Fibroblast of skin of right quadriceps (primary cell): ENCODE measurements around the gene ACTR1B.
"Not testable (repeated sequence)": the region's sequence is repeated elsewhere in the genome, so short reads cannot be mapped to it uniquely, and the experiment has no call there.

Source experiments
- DNase-seq: peaks from one replicate; pipeline ENCODE4 v3.0.0-alpha.2; 2013

ACTR1B gene

DNA sequence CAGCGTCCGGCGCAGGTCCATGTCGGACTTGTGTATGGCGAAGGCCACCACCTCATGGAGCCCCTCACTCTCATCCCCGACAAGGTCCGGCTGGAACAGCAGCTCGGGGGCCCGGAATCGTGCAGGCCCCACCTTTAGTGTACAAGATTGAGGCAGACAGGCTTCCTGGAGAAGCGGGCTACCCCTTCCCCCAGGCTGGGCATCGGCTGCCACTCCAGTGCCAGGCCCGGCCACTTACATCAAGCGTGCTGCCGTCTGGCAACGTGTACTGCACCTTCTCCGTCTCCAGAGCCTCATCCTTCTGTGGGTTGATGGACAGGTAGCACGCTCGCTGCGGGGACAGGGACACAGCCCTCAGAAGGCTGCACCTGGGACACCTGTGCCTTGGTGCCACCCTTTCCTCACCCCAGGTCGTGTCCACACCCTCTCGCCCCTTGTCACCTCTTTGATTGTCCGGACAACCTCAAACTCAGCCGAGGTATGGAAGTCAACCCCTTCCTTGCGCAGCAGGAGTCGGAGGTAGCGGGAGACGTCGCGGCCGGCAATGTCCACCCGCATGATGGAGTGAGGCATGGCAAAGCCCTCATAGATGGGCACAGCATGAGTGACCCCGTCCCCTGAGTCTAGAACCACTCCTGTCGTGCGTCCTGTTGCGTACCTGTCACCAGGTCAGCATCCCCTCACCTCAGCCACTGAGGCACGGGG, 5.7 kb downstream of the ACTR1B start:
- DNase-seq = no peak

DNA sequence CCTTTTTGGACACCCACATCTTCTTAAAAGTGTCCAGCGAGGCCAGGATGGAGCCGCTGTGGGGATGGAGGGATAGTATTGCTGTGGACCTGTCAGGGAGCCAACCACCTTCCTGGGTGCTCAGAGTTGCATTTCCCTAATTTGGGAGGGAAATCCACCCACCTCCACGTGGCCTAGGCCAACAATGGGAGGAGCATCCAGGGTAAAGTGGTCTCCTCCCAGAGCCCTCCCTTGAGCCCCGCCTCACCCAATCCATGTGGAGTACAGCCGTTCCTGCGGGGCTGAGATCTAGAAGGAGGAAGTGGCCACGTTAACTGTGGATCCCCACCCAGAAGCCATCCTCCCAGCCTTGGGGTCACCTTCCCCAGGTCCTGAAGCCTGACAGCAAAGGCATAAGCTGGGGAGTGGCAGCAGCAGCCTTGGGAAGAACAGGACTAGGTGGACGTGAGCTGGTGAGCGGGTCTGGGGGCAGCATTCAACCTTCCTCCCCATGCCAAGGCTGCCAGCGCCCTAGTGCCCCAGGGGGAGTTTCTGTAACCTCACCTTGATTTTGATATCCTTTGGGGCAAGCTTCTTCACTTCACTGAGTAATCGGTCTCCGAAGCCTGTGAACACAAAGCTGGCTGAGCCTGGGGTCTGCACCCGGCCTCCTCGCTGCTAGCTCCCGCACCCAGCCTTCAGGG, 6.8 kb downstream of the ACTR1B start:
- DNase-seq = no peak

DNA sequence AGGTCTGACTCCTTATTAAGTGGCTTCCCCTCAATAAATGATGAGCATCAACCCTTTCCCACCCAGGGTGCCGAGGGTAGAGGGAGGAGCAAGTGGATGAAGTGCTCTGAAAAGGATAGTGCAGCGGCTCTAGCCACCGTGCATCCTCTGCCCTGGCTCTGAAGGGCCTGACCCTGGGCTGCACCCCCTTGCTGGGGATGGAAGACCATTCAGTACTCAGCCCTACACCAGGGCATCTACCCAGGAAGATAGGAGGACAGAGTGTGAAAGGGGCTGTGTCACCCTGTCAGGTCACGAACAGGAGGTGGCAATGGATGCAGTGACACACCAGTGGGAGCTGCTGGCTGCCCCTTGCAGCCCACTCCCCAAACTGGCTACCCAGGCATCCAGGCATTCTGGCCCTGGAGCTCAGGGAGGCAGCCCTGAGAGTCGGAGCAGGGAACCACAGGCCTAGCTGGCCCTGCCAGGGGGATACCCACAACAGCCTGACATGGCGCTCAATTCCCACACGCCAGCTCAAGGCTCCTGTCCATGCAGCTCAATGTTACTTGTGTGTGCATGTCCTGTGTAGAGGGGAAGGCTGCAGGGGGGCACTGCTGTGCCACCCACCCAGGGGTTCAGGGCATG, 7.6 kb downstream of the ACTR1B start:
- DNase-seq = no peak

DNA sequence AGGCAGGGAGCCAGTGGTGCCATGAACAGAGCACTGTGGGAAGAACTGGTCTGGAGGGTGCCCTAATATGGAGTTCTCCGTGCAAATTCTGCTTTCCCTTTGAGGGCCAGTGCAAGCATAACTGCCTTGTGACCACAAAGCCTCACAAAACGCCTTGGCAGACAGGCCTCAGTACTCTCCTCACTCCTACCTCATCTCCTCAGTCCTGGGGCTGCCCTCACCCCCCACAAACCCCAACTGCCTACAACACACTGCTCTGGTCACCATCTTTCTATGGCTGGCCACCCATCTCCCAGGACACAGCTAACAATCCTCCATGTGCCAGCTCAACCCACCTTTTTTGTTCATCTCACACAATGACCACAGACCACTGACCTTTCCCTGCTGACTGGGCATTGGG, 9.1 kb downstream of the ACTR1B start:
- DNase-seq = no peak

DNA sequence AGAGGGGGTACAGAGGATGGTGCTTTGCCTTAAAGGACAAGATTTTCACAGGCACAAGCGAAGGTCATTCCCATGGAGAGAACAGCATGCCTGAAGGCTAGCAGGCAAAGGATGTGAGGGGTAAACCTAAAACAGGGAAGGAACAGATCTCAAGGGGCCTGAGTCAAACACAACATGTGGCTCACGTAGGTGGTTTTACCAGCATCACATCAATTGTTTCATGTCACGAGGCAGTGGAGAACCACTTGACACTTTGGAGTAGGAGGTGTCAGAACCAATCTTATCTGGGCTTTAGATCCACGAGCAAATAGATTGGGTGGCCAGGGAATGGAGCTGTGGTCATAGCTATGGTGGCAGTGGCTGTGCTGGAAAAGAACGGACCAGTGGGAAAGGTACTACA, 9.5 kb downstream of the ACTR1B start:
- DNase-seq = no peak

DNA sequence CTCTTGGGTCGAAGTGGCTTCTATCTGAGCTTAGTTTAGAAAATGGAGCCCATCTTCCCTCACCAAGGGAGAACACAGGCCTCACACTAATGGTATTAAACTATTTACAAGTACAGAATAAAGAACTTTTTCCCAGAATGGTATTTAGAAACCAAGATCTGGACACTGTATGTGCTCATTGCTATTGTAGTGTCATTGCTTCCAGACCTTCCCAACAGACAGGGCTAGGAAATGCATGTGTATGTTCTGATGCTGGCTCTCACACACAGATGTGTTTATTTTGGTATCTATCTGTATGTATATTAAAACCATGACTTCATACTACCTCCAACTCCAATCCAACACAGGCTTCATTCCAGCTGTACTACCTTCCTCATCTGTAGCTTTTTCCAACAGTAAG, 10.0 kb downstream of the ACTR1B start:
- DNase-seq = no peak

DNA sequence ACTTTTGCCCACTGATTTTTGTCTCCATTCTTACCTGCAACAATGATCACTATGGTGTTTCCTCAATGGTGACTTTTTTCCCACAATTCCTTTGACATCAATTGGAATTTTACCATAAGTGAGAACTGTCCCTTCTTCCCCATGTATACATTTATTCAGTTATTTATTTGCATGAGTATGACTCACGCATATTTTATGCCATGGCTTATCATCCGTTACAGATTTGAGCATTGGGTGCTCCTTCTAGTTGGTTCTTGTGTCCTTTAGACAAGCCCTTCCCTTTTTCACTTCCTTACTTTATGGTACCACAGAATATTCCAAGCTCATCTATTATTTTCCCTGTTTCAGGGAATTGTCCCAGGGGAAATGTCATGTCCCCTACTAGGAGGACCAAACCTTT, 10.4 kb downstream of the ACTR1B start:
- no peak for DNase-seq

DNA sequence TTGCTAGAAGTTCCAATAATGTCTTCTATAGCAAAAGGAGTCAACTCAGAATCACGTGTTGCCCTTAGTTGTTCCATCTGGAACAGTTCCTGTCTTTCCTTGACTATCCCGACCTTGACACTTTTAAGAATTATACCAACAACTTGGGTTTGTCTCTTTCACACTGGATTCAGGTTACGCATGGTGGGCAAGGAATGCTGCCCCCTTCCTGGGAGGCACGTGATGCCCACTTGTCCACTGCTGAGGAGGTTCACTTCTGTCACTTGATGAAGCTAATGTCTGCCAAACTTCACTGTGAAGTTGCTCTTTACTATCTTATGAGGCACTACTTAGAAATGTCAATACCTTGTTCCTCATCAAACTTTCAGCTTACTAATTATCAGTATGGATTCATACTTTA, 12.7 kb downstream of the ACTR1B start:
- no peak for DNase-seq

DNA sequence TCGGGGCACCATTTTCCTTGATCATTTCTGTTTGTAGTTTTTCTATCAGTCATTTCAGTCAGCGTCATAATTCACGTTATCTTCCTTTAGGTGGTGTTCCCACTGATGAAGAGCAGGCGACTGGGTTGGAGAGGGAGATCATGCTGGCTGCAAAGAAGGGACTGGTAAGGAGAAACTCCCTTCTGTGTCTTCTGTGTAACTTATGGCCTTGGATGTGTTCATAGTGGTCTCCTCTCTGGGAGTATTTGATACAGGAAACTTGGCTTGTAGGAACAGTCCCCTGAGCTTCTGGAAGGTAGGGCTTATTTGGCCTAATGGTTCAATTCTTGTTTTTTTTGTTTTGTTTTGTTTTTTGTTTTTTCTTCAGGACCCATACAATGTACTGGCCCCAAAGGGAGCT, 16.9 kb downstream of the ACTR1B start:
- no peak for DNase-seq

DNA sequence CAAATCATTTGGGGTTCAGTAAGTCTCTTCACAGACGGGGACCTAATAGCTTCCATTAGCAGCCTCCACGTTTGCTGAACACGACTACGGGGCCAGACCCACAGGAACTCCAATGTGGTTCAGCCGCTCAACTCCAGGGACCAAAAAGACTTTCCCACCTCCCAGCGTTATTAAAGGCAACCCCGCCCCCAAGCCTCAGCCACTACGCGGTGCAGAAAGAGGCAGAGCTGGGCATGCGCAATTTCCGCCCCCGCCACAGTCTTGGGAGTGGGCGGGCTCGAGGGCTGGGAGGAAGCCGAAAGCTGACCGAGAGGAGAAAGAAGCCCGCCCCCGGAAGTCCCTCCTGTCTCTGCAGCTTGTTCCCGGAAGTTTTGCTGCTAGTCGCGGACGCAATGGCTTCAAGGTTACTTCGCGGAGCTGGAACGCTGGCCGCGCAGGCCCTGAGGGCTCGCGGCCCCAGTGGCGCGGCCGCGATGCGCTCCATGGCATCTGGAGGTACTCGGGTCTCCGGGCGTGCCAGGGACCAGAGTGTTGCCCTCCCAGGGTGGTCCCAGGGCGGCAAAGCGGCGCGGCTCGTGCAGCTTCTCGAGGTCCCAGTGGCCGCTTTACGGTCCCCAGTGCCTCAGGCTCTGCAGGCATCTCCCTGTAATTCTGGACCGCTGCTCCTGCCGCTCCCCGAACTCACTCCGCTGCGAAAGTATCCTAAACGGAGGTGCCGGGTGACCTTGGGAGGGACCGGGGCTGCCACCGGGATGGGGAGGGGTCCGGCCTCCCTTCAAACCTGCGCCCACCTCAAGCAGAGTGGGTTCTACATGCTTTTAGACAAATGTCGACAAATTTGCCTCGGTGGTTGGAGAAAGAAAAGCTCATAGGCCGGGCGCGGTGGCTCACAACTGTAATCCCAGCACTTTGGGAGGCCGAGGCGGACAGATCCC, 17.9 kb downstream of the ACTR1B start, which contains the start of gene COX5B:
Gene COX5B (plus strand): TSS at position 368 of the 935 bp plus-strand sequence. CDS start 25 bp downstream, at position 393.
- DNase-seq = peak; percentile 97

DNA sequence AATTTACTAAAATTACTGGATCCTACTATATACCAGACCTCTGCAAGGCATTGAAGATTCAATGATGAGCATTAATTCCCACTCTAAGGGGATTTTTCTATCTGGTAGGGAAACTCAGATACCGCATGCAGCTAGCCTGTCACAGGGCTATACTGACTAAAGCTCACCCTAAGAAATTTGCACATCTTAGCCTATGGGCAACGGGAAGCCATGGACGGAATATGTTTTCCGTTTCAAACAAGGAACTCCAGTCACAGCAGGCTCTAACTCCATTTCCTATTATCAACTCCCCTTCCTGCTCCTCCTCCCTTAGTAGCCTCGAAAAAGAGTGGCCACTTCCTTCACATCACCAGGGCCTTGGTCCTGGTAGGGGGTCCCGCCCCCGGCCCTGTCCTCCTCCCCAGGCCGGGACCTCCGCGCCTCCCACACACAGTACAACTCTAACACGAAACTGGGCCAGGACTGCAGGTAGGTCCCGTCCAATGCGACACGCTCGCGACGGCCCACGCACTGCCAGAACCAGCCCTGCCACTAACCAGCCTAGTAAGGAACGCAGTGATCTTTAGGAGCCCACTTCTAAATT, 18.6 kb downstream of the ACTR1B start:
- DNase-seq = peak; percentile 7

DNA sequence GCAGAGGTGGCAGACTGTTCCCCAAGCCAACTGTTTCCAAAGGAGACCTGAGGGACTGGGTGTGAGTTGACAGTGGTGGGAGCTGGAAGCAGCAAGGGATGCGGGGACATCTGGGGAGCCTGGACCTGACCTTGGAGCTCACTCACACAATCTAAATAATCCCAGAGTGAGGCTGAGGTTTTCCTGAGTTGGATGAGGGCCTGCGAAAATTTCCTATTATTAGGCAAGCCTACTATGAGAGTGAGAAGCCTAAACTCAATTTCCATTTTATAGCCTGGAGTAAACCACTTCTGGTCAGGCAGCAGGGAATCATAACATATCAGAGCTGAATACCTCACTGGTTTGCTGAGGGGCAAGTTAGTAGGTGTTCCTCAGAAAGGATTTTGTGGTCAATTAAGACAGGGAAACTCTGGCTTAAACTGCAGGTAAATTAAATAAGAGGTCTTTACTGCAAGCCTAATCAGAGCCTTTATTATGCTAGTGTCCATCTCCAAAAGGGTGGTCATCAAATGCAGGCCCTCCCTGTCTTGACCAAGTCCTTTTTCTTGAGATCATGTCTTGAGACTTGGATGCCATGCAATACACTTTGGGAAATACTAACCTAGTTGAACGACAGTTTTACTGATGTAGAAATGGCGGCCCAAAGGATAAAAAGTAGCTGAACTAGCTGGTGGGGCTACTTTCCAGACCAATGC, 19.7 kb downstream of the ACTR1B start:
- DNase-seq = no peak

DNA sequence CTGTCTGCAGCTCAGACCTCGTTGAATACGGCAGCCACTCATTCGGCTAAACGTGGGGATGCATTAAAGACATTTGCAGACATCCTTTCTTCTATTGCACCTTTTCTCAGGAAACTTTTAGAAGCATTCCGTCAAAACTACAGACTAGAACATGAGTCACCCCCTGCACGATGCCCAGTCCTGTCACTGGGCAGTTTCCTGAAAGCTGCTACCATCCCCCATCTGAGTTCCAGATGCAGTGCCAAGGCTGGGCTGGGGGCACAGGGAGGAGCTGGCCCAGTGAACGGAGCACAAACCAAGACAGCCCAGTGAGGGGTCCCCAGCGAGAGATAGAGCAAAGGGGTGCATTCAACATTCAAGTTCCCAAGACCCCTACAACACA, 37.8 kb downstream of the ACTR1B start:
- not testable (repeated sequence) for DNase-seq

DNA sequence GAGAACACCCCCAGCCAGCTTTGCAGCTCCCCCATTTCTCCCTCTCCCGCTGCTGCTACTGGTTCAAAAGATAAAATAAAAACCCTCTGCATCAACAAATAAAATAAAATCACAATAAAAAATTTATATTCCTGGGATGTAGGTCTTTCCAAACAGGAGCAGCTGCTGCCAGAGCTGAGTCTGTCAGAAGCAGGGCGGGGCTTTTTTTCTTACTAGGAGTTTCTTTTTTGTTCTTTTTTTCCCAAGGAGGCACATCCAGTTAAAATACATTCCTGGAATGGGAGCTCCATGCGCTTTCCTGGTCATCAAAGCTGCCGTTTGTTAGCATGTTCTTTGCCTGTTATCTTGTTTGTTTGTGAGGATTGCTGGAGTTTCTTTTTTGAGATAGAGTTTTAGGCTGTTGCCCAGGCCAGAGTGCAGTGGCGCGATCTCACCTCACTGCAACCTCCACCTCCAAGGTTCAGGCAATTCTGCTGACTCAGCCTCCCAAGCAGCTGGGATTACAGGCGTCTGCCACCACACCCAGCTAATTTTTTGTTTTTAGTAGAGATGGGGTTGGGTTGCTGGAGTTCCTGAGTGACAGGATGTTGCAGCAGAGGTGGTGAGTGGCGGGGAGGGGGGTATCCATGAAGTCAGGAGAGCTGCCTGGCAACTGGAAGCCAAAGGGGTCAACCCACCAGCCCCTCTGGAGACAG, 38.3 kb downstream of the ACTR1B start:
- not testable (repeated sequence) for DNase-seq

DNA sequence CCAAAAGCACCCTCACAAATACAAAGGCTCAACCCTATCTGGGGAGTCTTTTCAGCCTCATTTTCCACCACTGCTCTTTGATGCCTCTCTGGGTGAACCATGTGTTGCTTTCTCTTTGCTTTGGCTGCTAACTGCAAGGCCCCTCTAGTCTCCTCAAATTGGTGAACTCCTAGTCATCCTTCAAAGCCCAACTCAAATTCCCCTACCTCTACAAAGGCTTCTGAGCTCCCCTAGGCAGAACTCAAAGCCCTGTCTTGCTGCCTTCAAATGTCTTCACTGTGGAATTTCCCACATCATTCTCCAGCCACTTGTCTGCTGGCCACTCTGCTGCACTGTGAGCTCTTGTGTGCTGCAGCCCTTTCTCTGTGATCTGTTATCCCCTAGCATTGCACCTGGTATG, 40.9 kb downstream of the ACTR1B start:
- DNase-seq = not testable (repeated sequence)

DNA sequence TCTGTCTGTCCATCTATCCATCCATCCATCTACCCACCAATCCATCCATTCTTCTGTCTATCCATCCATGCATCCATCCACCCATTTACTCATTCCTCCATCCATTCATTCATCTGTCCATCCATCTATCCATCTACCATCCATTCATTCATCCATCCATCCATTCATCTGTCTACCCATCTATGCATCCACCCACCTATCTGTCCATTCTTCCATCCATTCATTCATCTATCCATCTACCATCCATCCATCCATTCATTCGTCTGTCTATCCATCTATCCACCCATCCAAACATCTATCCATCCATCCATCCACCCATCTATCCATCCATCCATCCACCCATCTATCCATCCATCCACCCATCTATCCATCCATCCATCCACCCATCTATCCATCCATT, 43.4 kb downstream of the ACTR1B start:
- DNase-seq = not testable (repeated sequence)

DNA sequence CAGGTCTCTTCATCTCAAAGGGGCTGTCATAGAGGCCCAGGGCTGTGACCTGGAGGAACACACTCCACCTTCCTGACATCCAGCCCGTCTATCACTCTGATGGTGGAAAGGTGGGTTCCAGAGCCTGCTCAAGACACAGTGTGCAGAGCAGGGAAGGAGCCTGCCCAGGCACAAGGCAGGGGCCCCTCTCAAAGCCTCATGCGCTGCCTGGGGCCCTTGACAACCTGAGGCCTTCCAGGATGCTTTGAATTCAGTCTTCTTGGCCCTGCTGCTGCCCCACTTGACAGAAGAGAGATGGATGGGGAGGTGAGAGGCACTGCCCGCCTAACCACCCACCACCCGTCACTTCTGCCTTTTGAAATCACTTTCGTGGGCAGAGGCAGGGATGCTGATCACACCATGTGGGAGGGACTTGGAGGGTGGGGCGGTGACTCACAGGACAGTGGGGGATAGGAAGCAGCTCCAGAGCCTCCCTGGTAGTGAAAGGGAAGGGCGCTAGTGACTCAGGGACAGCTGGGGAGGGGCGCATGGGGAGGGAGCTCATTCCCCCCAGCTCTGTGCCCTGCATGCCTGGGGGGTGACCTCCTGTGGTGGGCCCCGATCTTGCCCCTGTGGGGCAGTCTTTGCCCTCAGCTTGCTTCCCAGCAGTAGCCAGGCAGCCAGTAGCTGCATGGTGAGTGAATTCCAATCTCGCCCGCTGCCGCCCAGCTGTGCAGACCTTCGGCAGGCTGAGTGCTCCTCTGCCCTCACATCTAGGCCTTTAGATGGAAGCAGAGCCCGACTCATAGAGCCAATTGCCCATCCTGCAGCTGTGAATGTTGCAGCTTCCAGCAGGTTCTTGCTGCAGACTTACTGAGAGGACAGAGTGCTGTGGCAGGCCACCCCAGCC, 44.7 kb downstream of the ACTR1B start:
- peak; percentile 17 for DNase-seq

DNA sequence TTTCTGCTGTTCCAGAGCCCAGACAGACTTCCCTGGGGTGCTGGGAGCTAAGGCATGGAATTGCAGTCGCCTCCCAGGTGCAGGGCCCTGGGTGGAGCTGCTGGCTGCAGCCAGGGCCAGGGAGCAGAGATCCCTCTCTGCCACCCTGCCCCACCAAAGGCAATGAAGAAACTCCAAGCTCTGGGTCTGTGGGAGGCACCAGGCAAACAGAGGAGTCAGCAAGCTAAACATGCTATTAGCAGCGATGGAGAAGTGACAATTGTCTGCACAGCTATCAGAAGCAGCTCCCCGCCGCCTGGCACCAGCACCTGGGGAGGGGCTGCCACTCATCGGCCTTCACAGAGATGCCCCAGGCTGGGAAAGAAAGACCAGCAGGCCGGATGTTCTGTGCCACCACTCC, 45.9 kb downstream of the ACTR1B start:
- no peak for DNase-seq

DNA sequence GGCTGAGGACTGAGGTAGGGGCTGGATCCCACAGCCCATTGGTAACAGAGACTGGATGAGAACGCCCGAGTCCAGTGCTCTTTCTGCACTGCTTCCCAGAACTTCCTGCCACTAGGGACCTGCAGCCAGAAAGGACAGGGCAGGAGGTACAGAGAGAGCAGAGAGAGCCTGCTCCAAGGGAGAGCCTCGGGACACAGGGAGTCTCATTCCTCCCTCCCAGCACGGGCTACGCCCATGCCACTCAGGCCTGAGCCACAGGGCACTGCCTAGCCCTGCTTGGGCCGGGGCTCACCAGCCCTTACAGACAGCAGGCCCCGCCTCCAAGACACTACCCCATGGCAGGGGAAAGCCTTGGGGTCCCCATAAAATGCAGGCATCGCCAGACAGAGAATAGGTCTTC, 48.1 kb downstream of the ACTR1B start:
- DNase-seq = not testable (repeated sequence)

DNA sequence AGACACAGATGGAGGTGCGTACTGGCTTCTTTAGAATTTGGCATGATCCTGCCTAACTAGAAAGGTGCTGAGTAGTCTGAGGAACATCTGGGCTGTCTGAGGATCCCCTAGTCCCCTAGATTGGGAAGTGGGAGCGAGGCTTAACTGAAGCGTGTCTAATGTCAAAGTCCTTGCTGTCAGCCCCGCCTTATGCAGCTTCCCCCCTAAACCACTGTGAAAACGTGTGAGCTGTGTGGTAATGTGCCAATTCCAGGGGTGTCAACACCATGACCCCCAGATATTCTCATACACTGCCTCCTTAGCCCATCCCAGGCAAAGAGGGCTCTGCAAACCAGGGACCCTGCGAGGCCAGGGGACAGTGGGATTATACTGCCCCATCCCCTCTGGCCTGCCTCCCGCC, 51.9 kb downstream of the ACTR1B start:
- DNase-seq = not testable (repeated sequence)
